MCF 10A (cell line): ENCODE measurements around the gene RDH8. TPM values are rescaled to one million over a fixed set of nuclear protein-coding genes. Genes with fewer than 3 reads are reported as not detected.
A peak's percentile ranks its signal among the peaks of the same experiment; 100 is the strongest.

Experiments
- BruUV-seq: library from RNA; stranded (reverse); fragments of 400-500 nt; replicated peaks from 2 replicates; lab custom pipeline; 2021; lab: Mats Ljungman, UMichigan
- CTCF ChIA-PET: fragments of 300-600 bp; sonication (Branson Sonifier 250); formaldehyde crosslinking; extraction: SDS; loops from one replicate; lab custom pipeline; 2021; ENCODE audit warnings: antibody characterized with exemption, inconsistent platforms; lab: Yijun Ruan, JAX
- POLR2A ChIA-PET: fragments of 300-600, 350-650 bp; sonication (Branson Sonifier 250); formaldehyde crosslinking; extraction: SDS; loops from one replicate; lab custom pipeline; 2020; ENCODE audit warnings: antibody characterized with exemption, inconsistent platforms; lab: Yijun Ruan, JAX
- DNase-seq: peaks from one replicate; pipeline ENCODE4 v3.0.0-alpha.2; 2018; ENCODE audit not compliant: unreplicated experiment
- H3K27ac Mint-ChIP-seq: one replicate; pipeline ENCODE4 v1.8.0; 2022; ENCODE audit warnings: mild to moderate bottlenecking, low read depth, mixed read lengths; ENCODE audit not compliant: unreplicated experiment
- H3K27me3 Mint-ChIP-seq: one replicate; pipeline ENCODE4 v1.8.0; 2022; ENCODE audit warnings: mixed read lengths; ENCODE audit not compliant: insufficient read depth, unreplicated experiment
- H3K36me3 Mint-ChIP-seq: one replicate; pipeline ENCODE4 v1.8.0; 2022; ENCODE audit warnings: mild to moderate bottlenecking, moderate library complexity, mixed read lengths; ENCODE audit not compliant: insufficient read depth, unreplicated experiment
- H3K4me1 Mint-ChIP-seq: one replicate; pipeline ENCODE4 v1.8.0; 2022; ENCODE audit warnings: mixed read lengths; ENCODE audit not compliant: insufficient read depth, unreplicated experiment
- H3K4me3 Mint-ChIP-seq: one replicate; pipeline ENCODE4 v1.8.0; 2022; ENCODE audit warnings: mild to moderate bottlenecking, moderate library complexity, mixed read lengths; ENCODE audit not compliant: unreplicated experiment
- H3K9me3 Mint-ChIP-seq: one replicate; pipeline ENCODE4 v1.8.0; 2022; ENCODE audit warnings: mixed read lengths; ENCODE audit not compliant: unreplicated experiment
- CTCF ChIP-seq: fragments of 200-600 bp; IDR thresholded peaks from one replicate; pipeline ENCODE4 v1.8.0; 2022; ENCODE audit warnings: antibody characterized with exemption, mild to moderate bottlenecking; ENCODE audit not compliant: unreplicated experiment
- intact Hi-C: fragments of 100-400 bp; cut with micrococcal nuclease; formaldehyde crosslinking; loops from 2 replicates; pipeline ENCODE4 v1.14.1; 2022
- total RNA-seq: library from RNA; stranded (reverse); gene quantifications from 2 replicates; pipeline ENCODE4 v1.2.3, GENCODE V29; 2022

RDH8 gene
- total RNA-seq, 1 experiment from 2014 or later, result not detected

GRCh38 chr19:10000171-10000826 is 13.0 kb upstream of the RDH8 start:
- DNase-seq, result peak; percentile 69
- CTCF ChIA-PET, result interaction anchor here (0.5 to 4.9 kb wide), 37 partner anchors 9 to 1511 kb away, joined by 3 to 60 read pairs (median 4); partner anchors contain the start of gene COL5A3
- no peaks in the 10 kb centered on the region for H3K9me3 Mint-ChIP-seq
- no peaks in the 10 kb centered on the region for H3K36me3 Mint-ChIP-seq
- peak; percentile 70 for TF ChIP-seq CTCF
- no TSS peak for BruUV-seq
- H3K27ac Mint-ChIP-seq, result no peak overlapping the region
- intact Hi-C loops, result loop anchor here (1.0 kb wide), 2 partner anchors 27 to 66 kb away; no protein-coding TSS in a partner anchor
- no peak overlapping the region for H3K4me3 Mint-ChIP-seq
- H3K4me1 Mint-ChIP-seq, result peaks cover 12% of the 10 kb centered on the region
- peaks cover 46% of the 10 kb centered on the region for H3K27me3 Mint-ChIP-seq
- POLR2A ChIA-PET, result interaction anchor here (1.2 kb wide), 1 partner anchor 72 kb away, joined by 3 read pairs; no protein-coding TSS in a partner anchor

- no TSS peak for BruUV-seq
- no peak overlapping the region for H3K4me3 Mint-ChIP-seq
- peak; percentile 22 for TF ChIP-seq CTCF
- ChIA-PET POLR2A (interaction anchor here (1.2 kb wide), 1 partner anchor 74 kb away, joined by 3 read pairs; no protein-coding TSS in a partner anchor), CTCF (interaction anchor here (0.6 to 4.9 kb wide), 10 partner anchors 14 to 651 kb away, joined by 3 to 60 read pairs (median 4); no protein-coding TSS in a partner anchor)
- no peak overlapping the region for H3K27ac Mint-ChIP-seq
- intact Hi-C loops, result no loop called here
- peaks cover 8% of the 10 kb centered on the region for H3K4me1 Mint-ChIP-seq
- H3K9me3 Mint-ChIP-seq, result no peaks in the 10 kb centered on the region
- peaks cover 38% of the 10 kb centered on the region for H3K27me3 Mint-ChIP-seq
- DNase-seq, result peak; percentile 30
- no peaks in the 10 kb centered on the region for H3K36me3 Mint-ChIP-seq
Measured at GRCh38 chr19:10001899-10002298, 11.4 kb upstream of the RDH8 start.

DNA sequence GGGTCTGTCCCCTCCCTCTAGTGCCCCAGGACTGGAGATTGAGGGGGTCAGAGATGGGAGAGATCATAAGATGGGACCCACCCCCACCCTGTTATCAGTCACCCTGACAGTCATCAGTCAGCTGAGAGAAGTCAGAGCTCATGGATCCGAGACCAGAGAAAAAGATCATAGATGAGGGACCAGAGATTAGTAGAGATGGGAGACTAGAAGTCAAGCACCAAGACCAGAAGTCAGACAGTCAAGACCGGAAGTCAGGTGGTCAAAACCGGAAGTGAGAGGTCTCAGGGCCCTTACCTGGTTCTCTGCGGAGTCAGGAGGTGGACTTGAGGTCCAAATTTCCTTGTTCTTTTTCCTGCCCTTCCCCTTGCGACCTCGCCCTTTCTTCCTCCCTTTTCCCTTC is 10.0 kb upstream of the RDH8 start:
- CTCF ChIA-PET, result interaction anchor here (0.6 kb wide), 1 partner anchor 124 kb away, joined by 3 read pairs; no protein-coding TSS in a partner anchor
- POLR2A ChIA-PET, result no interaction called here
- no TSS peak for BruUV-seq
- Mint-ChIP-seq H3K36me3 (no peaks in the 10 kb centered on the region), H3K4me3 (no peak overlapping the region), H3K4me1 (peaks cover 9% of the 10 kb centered on the region), H3K9me3 (no peaks in the 10 kb centered on the region), H3K27me3 (peaks cover 37% of the 10 kb centered on the region), H3K27ac (no peak overlapping the region)
- no peak for DNase-seq
- intact Hi-C loops, result no loop called here
- no peak for TF ChIP-seq CTCF

DNA sequence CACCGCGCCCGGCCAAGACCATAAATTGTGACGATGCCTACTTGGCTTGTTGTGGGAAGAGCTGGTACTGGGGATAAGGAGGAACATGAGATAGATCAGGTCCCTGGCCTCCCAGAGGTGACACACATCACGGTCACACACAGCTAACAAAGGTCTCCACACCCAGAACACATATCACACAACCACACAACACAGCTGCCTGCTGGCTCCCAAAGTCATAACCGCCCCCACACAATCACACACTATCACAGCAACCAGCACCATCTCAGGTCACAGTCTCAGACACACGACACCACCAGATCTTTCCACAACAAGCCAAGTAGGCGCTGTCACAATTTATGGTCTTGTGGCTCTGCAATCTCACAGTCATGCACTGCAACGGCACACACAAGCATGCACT is 8.7 kb upstream of the RDH8 start:
- no peak for TF ChIP-seq CTCF
- H3K27ac Mint-ChIP-seq, result no peak overlapping the region
- BruUV-seq, result no TSS peak
- intact Hi-C loops, result no loop called here
- peaks cover 37% of the 10 kb centered on the region for H3K27me3 Mint-ChIP-seq
- H3K4me3 Mint-ChIP-seq, result no peak overlapping the region
- no peaks in the 10 kb centered on the region for H3K9me3 Mint-ChIP-seq
- no peak for DNase-seq
- ChIA-PET CTCF (interaction anchor here (0.7 to 1.7 kb wide), 3 partner anchors 21 to 72 kb away, joined by 3 to 6 read pairs (median 5); no protein-coding TSS in a partner anchor), POLR2A (interaction anchor here (0.7 kb wide), 1 partner anchor 241 kb away, joined by 3 read pairs; no protein-coding TSS in a partner anchor)
- H3K4me1 Mint-ChIP-seq, result peaks cover 21% of the 10 kb centered on the region
- no peaks in the 10 kb centered on the region for H3K36me3 Mint-ChIP-seq
